ENCODE measurements around the gene TEPSIN. TPM values are rescaled to one million over a fixed set of nuclear protein-coding genes. Genes with fewer than 3 reads are reported as not detected.

The TEPSIN gene
- total and polyA plus RNA-seq, 2 of the 13 experiments (the other 11 are each of a cell fraction or from before 2014, with no cell fraction given) = 16.1 to 18.8 TPM

- TF ChIP-seq, protein P1, sequence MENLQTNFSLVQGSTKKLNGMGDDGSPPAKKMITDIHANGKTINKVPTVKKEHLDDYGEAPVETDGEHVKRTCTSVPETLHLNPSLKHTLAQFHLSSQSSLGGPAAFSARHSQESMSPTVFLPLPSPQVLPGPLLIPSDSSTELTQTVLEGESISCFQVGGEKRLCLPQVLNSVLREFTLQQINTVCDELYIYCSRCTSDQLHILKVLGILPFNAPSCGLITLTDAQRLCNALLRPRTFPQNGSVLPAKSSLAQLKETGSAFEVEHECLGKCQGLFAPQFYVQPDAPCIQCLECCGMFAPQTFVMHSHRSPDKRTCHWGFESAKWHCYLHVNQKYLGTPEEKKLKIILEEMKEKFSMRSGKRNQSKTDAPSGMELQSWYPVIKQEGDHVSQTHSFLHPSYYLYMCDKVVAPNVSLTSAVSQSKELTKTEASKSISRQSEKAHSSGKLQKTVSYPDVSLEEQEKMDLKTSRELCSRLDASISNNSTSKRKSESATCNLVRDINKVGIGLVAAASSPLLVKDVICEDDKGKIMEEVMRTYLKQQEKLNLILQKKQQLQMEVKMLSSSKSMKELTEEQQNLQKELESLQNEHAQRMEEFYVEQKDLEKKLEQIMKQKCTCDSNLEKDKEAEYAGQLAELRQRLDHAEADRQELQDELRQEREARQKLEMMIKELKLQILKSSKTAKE (CRISPR knock-in tag; IDR thresholded peaks at IDR 0.05; ENCODE audit: borderline replicate concordance) = 0 out of 2 replicates have a peak, but pooled peaks have one; percentile 31
- TF ChIP-seq KDM6A (CRISPR knock-in tag; IDR thresholded peaks at IDR 0.05; ENCODE audit: low read depth) (no peak), CHD2 (IDR thresholded peaks at IDR 0.05; ENCODE audit: low read depth, low read length) (no peak), ZMYM2 (CRISPR knock-in tag; IDR thresholded peaks at IDR 0.05) (no peak)
- TF ChIP-seq, protein P2, sequence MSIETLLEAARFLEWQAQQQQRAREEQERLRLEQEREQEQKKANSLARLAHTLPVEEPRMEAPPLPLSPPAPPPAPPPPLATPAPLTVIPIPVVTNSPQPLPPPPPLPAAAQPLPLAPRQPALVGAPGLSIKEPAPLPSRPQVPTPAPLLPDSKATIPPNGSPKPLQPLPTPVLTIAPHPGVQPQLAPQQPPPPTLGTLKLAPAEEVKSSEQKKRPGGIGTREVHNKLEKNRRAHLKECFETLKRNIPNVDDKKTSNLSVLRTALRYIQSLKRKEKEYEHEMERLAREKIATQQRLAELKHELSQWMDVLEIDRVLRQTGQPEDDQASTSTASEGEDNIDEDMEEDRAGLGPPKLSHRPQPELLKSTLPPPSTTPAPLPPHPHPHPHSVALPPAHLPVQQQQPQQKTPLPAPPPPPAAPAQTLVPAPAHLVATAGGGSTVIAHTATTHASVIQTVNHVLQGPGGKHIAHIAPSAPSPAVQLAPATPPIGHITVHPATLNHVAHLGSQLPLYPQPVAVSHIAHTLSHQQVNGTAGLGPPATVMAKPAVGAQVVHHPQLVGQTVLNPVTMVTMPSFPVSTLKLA (IDR thresholded peaks at IDR 0.05) = peak; percentile 15; the same call in 1 of the 2 replicates
Observed at GRCh38 chr17:81231121-81231645, 7.7 kb downstream of the TEPSIN start (continued).

DNA sequence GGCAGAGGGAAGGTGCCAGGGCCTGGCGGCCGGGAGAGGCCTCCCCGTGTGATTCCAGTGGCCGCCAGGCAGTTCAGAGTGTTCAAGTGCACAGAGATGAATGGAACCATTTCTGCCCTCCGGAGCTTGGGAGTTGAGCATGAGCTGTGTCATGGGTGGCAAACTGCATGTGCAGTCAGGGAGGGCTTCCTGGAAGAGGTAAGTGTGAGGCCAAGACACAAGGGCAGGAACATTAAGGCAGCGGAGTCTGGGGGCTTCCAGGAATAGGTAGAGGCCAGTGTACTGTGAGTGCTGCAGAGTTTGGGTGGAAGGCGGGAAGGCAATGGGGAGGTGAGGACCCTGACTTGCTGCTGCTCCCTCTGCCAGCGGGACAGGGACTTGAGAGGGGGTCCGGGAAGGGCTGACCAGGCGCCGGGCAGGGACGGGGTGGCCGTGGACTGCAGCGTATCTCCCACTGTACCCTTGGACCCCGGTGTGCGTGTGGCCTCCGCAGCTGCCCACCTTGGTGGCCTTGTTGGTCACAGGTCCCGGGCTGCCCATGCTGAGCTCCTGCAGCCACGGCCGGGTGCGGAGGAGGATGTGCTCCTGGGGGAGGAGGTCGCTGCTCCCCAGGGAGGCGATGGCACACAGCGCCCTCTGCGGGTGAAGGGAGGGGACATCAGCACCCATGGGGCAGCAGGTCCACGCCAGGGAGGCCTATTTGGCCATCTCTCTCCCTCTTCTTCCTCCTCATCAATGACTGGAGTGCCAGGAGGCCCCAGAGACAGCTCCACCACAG, 8.6 kb downstream of the TEPSIN start:
- H3K27me3 ChIP-seq (ENCODE audit: control insufficient read depth in 1 of 2, insufficient read depth in 2 of 2, low read length in 2 of 2) = no peaks in the 10 kb centered on the region
- no TSS peak for BruUV-seq (replicated peaks)
- H3K36me3 ChIP-seq (replicated peaks in 1 of 2; ENCODE audit: control insufficient read depth in 1 of 2, insufficient read depth in 2 of 2, low read length in 2 of 2) = peaks cover 25 to 32% of the 10 kb centered on the region in 2 experiments; a peak in 4 of 5 replicates
- H4K20me1 ChIP-seq (ENCODE audit: insufficient read depth, low read length) = no peaks in the 10 kb centered on the region
- FAIRE-seq (no peak), ATAC-seq (peak; percentile 52), DNase-seq (ENCODE audit: low spot score) (no peak)
- CTCF ChIA-PET (ENCODE audit: low intra/inter-chr PET ratio, low total read pairs) = interaction anchor here (1.8 kb wide), 1 partner anchor 88 kb away, joined by 12 read pairs; no protein-coding TSS in a partner anchor
- POLR2A ChIA-PET = interaction anchor here (2.9 kb wide), 1 partner anchor 9 kb away, joined by 10 read pairs; the partner anchor contains the start of genes NDUFAF8 and TEPSIN
- no peak overlapping the region for H2AFZ ChIP-seq (ENCODE audit: low read length)
- in situ Hi-C loops (cut with HindIII; ENCODE audit: extremely low pct_ligation_motif_present, low pct_unique_long_range_greater_than_20kb) (no loop called here), intact Hi-C loops (cut with micrococcal nuclease; ENCODE audit: unreplicated experiment) (no loop called here)
- H3K4me1 ChIP-seq (ENCODE audit: insufficient read depth, low read length) = peaks cover 13% of the 10 kb centered on the region
- H3K9me3 ChIP-seq (ENCODE audit: low read length) = no peaks in the 10 kb centered on the region
- no peaks in the 10 kb centered on the region for H3K79me2 ChIP-seq (ENCODE audit: insufficient read depth, low read length)
- H3K27ac ChIP-seq (ENCODE audit: extremely low read length, insufficient read depth, low read length) = no peak overlapping the region
- no peak overlapping the region for H3K4me3 ChIP-seq (replicated peaks in 1 of 3; ENCODE audit: insufficient read depth in 1 of 3, low read depth in 2 of 3, low read length in 3 of 3)
- H3K9ac ChIP-seq (ENCODE audit: insufficient read depth, low read depth, low read length) = no peak overlapping the region
- H3K4me2 ChIP-seq (ENCODE audit: low read depth, low read length) = no peak overlapping the region
- 98% methylated on average over 20 of the region's 26 CpGs for WGBS (ENCODE audit: low lambda C conversion rate)
- TF ChIP-seq ZSCAN9 (CRISPR knock-in tag; IDR thresholded peaks at IDR 0.05; ENCODE audit: borderline replicate concordance) (no peak), STAG1 (CRISPR knock-in tag; IDR thresholded peaks at IDR 0.05) (peak; percentile 72), IRF2 (CRISPR knock-in tag; IDR thresholded peaks at IDR 0.05) (no peak), SPEN (CRISPR knock-in tag; IDR thresholded peaks at IDR 0.05; ENCODE audit: low read depth) (peak; percentile 49; the same call in 1 of the 2 replicates), U2AF2 (IDR thresholded peaks at IDR 0.05; ENCODE audit: low read depth, low read length) (no peak), ONECUT2 (CRISPR knock-in tag; IDR thresholded peaks at IDR 0.05) (no peak), ZNF263 (CRISPR knock-in tag; IDR thresholded peaks at IDR 0.05) (peak; percentile 91), MEIS1 (CRISPR knock-in tag; IDR thresholded peaks at IDR 0.05; ENCODE audit: borderline replicate concordance) (no peak), NFE2L2 (IDR thresholded peaks at IDR 0.05; ENCODE audit: low read length) (no peak), XRCC5 (optimal IDR thresholded peaks at IDR 0.05; ENCODE audit: low read length) (peak; percentile 40)
- TF ChIP-seq, protein P3, sequence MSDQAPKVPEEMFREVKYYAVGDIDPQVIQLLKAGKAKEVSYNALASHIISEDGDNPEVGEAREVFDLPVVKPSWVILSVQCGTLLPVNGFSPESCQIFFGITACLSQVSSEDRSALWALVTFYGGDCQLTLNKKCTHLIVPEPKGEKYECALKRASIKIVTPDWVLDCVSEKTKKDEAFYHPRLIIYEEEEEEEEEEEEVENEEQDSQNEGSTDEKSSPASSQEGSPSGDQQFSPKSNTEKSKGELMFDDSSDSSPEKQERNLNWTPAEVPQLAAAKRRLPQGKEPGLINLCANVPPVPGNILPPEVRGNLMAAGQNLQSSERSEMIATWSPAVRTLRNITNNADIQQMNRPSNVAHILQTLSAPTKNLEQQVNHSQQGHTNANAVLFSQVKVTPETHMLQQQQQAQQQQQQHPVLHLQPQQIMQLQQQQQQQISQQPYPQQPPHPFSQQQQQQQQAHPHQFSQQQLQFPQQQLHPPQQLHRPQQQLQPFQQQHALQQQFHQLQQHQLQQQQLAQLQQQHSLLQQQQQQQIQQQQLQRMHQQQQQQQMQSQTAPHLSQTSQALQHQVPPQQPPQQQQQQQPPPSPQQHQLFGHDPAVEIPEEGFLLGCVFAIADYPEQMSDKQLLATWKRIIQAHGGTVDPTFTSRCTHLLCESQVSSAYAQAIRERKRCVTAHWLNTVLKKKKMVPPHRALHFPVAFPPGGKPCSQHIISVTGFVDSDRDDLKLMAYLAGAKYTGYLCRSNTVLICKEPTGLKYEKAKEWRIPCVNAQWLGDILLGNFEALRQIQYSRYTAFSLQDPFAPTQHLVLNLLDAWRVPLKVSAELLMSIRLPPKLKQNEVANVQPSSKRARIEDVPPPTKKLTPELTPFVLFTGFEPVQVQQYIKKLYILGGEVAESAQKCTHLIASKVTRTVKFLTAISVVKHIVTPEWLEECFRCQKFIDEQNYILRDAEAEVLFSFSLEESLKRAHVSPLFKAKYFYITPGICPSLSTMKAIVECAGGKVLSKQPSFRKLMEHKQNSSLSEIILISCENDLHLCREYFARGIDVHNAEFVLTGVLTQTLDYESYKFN (CRISPR knock-in tag; conservative IDR thresholded peaks at IDR 0.05) = no peak
